ENCODE results near the gene LAMC1. TPM values are rescaled to one million over a fixed set of nuclear protein-coding genes. Genes with fewer than 3 reads are reported as not detected.

Gene LAMC1
- total and polyA plus RNA-seq, 10 of the 15 experiments (the other 5 are each of a cell fraction or from before 2014, with no cell fraction given), result 4.6 to 51.4 (median 25.6) TPM

DNA sequence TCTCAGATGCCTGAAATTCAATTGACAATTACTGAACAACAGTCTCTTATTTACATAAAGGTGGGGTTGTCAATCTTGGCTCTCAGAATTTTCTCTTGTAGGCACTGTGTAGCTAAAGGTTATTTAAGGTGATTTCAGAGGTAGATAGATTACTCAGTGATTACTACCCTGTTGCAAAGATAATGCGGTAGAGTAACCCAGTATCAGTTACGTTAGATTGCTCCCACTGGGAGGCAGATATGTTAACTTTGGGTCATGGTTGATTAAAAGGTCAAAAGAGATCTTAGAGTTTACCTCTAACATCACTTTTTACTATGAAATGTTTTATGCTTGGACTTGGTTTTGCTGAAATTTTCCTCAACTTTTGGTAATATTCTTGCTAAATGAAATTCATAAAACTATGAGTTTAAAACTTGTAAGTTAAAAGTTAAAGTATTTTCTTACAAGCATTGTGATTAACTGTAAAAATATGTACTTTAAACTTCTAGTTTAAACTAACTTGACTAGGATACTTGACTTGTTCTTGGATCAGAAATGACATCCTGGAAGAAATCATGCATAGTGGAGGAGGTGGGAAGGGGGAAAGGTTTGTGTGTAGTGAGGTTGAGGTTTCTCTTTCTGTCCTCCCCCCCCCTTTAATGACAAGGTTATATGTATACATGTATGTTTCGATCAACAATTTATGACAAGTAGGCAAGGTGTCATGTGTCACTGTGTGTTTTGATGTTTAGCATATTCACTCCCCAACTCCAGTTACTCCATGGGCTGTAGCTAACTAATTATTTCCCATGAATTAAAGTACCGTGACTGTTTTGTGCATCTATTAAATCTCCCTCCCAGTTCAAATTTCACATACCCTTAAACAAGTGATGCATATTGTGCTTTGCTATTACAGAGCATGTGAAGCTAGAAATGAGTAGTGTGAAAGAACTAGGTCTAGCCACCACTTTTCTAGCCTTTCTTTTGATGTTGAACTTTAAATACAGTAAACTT, 2.9 kb downstream of the LAMC1 start (continued):
- TF ChIP-seq ZSCAN29 (IDR thresholded peaks at IDR 0.05) (no peak), RAD21 (IDR thresholded peaks at IDR 0.05; ENCODE audit: insufficient read depth, low read depth, low read length) (0 out of 2 replicates have a peak, but pooled peaks have one; percentile 7), KLF5 (IDR thresholded peaks at IDR 0.05; ENCODE audit: partially characterized antibody) (no peak), RELA (IDR thresholded peaks at IDR 0.05; ENCODE audit: borderline replicate concordance, partially characterized antibody) (no peak), STAT1 (conservative IDR thresholded peaks at IDR 0.05) (no peak), MTA2 (IDR thresholded peaks at IDR 0.05; ENCODE audit: low read depth) (peak; percentile 37; the same call in 1 of the 2 replicates), ATF7 (IDR thresholded peaks at IDR 0.05; ENCODE audit: low read depth) (peak; percentile 56; the same call in 1 of the 2 replicates), EED (IDR thresholded peaks at IDR 0.05; ENCODE audit: low read depth) (peak; percentile 29; the same call in 1 of the 2 replicates), POLR2AphosphoS2 (IDR thresholded peaks at IDR 0.05; ENCODE audit: low read depth, low read length) (no peak), ASH2L (IDR thresholded peaks at IDR 0.05; ENCODE audit: borderline replicate concordance, low read depth) (no peak), NR2C2 (IDR thresholded peaks at IDR 0.05; ENCODE audit: borderline replicate concordance, control insufficient read depth, insufficient read length, low read depth) (no peak), SMAD1 (IDR thresholded peaks at IDR 0.05; ENCODE audit: low read depth, partially characterized antibody) (no peak), NR2F1 (conservative IDR thresholded peaks at IDR 0.05) (peak; percentile 95), FOXK2 (IDR thresholded peaks at IDR 0.05) (no peak), SREBF2 (IDR thresholded peaks at IDR 0.05; ENCODE audit: low read length) (no peak), SUPT20H (IDR thresholded peaks at IDR 0.05; ENCODE audit: borderline replicate concordance, control insufficient read depth, low read depth, low read length) (no peak), SUZ12 (IDR thresholded peaks at IDR 0.05; ENCODE audit: unreplicated experiment) (no peak), SIN3A (IDR thresholded peaks at IDR 0.05; ENCODE audit: low read depth, low read length) (no peak)
- TF ChIP-seq, protein P1, sequence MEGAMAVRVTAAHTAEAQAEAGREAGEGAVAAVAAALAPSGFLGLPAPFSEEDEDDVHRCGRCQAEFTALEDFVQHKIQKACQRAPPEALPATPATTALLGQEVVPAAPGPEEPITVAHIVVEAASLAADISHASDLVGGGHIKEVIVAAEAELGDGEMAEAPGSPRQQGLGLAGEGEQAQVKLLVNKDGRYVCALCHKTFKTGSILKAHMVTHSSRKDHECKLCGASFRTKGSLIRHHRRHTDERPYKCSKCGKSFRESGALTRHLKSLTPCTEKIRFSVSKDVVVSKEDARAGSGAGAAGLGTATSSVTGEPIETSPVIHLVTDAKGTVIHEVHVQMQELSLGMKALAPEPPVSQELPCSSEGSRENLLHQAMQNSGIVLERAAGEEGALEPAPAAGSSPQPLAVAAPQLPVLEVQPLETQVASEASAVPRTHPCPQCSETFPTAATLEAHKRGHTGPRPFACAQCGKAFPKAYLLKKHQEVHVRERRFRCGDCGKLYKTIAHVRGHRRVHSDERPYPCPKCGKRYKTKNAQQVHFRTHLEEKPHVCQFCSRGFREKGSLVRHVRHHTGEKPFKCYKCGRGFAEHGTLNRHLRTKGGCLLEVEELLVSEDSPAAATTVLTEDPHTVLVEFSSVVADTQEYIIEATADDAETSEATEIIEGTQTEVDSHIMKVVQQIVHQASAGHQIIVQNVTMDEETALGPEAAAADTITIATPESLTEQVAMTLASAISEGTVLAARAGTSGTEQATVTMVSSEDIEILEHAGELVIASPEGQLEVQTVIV (IDR thresholded peaks at IDR 0.05; ENCODE audit: borderline replicate concordance, partially characterized antibody), result no peak
- TF ChIP-seq, protein P2, sequence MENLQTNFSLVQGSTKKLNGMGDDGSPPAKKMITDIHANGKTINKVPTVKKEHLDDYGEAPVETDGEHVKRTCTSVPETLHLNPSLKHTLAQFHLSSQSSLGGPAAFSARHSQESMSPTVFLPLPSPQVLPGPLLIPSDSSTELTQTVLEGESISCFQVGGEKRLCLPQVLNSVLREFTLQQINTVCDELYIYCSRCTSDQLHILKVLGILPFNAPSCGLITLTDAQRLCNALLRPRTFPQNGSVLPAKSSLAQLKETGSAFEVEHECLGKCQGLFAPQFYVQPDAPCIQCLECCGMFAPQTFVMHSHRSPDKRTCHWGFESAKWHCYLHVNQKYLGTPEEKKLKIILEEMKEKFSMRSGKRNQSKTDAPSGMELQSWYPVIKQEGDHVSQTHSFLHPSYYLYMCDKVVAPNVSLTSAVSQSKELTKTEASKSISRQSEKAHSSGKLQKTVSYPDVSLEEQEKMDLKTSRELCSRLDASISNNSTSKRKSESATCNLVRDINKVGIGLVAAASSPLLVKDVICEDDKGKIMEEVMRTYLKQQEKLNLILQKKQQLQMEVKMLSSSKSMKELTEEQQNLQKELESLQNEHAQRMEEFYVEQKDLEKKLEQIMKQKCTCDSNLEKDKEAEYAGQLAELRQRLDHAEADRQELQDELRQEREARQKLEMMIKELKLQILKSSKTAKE (IDR thresholded peaks at IDR 0.05; ENCODE audit: low read depth, poor library complexity, severe bottlenecking), result no peak
- TF ChIP-seq, protein P3, sequence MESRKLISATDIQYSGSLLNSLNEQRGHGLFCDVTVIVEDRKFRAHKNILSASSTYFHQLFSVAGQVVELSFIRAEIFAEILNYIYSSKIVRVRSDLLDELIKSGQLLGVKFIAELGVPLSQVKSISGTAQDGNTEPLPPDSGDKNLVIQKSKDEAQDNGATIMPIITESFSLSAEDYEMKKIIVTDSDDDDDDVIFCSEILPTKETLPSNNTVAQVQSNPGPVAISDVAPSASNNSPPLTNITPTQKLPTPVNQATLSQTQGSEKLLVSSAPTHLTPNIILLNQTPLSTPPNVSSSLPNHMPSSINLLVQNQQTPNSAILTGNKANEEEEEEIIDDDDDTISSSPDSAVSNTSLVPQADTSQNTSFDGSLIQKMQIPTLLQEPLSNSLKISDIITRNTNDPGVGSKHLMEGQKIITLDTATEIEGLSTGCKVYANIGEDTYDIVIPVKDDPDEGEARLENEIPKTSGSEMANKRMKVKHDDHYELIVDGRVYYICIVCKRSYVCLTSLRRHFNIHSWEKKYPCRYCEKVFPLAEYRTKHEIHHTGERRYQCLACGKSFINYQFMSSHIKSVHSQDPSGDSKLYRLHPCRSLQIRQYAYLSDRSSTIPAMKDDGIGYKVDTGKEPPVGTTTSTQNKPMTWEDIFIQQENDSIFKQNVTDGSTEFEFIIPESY (IDR thresholded peaks at IDR 0.05), result 0 out of 2 replicates have a peak, but pooled peaks have one; percentile 25
- TF ChIP-seq, protein P4, sequence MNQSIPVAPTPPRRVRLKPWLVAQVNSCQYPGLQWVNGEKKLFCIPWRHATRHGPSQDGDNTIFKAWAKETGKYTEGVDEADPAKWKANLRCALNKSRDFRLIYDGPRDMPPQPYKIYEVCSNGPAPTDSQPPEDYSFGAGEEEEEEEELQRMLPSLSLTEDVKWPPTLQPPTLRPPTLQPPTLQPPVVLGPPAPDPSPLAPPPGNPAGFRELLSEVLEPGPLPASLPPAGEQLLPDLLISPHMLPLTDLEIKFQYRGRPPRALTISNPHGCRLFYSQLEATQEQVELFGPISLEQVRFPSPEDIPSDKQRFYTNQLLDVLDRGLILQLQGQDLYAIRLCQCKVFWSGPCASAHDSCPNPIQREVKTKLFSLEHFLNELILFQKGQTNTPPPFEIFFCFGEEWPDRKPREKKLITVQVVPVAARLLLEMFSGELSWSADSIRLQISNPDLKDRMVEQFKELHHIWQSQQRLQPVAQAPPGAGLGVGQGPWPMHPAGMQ (IDR thresholded peaks at IDR 0.05; ENCODE audit: borderline replicate concordance), result no peak
